HEK293 (cell line): Measurements from ENCODE around the gene RPS26.
A peak's percentile ranks its signal among the peaks of the same experiment; 100 is the strongest.

Experiments
- CTCF ChIA-PET: fragments of 350-600 bp; formaldehyde crosslinking; extraction: SDS; loops from one replicate; lab custom pipeline; 2021; ENCODE audit warnings: antibody characterized with exemption; lab: Yijun Ruan, JAX
- POLR2A ChIA-PET: fragments of 300-600 bp; formaldehyde crosslinking; extraction: SDS; loops from one replicate; lab custom pipeline; 2020; ENCODE audit warnings: antibody characterized with exemption, inconsistent platforms; lab: Yijun Ruan, JAX
- H3K27ac ChIP-seq: fragments of 200-500 bp; sonication (Bioruptor generic); 2 replicates; pipeline ENCODE4 v1.5.1; 2014; ENCODE audit warnings: low read depth, low read length, control low read depth, inconsistent platforms; ENCODE audit errors: extremely low read depth
- H3K36me3 ChIP-seq, 2 experiments: fragments of 200-500 bp in 1 of 2; sonication (Bioruptor generic) in 1 of 2; 1 replicate in 1 of 2; 2 replicates in 1 of 2; pipeline ENCODE4 v1.5.1; 2014 to 2017; ENCODE audit warnings: inconsistent platforms in 2 of 2, low read length in 2 of 2; ENCODE audit not compliant: control insufficient read depth in 2 of 2, insufficient read depth in 1 of 2
- H3K4me1 ChIP-seq: fragments of 200-500 bp; sonication (Bioruptor generic); 2 replicates; pipeline ENCODE4 v1.5.1; 2014; ENCODE audit warnings: mild to moderate bottlenecking, low read length, inconsistent platforms; ENCODE audit not compliant: control insufficient read depth, insufficient read depth
- H3K4me3 ChIP-seq: 2 replicates; pipeline ENCODE4 v1.5.1; 2011; ENCODE audit warnings: low read depth, mild to moderate bottlenecking, control low read depth, low read length, moderate library complexity
- H3K9me3 ChIP-seq: fragments of 200-500 bp; sonication (Bioruptor generic); 2 replicates; pipeline ENCODE4 v1.5.1; 2014; ENCODE audit warnings: low read depth, low read length, inconsistent platforms; ENCODE audit not compliant: control insufficient read depth, insufficient read depth
- GLIS1 ChIP-seq: fragments of 450-650 bp; formaldehyde crosslinking; IDR thresholded peaks from 2 replicates; pipeline ENCODE4 v1.5.1; 2016; ENCODE audit warnings: missing biosample characterization, missing genetic modification characterization
- WT1 ChIP-seq: fragments of 450-650 bp; formaldehyde crosslinking; IDR thresholded peaks from 2 replicates; pipeline ENCODE4 v1.5.1; 2016; ENCODE audit warnings: missing biosample characterization, missing genetic modification characterization
- ZBTB20 ChIP-seq: fragments of 450-650 bp; formaldehyde crosslinking; IDR thresholded peaks from 2 replicates; pipeline ENCODE4 v1.5.1; 2016; ENCODE audit warnings: missing biosample characterization, missing genetic modification characterization
- ZBTB21 ChIP-seq: fragments of 450-650 bp; formaldehyde crosslinking; IDR thresholded peaks from 2 replicates; pipeline ENCODE4 v1.5.1; 2017; ENCODE audit warnings: missing biosample characterization, missing genetic modification characterization
- ZFP69B ChIP-seq: fragments of 450-650 bp; formaldehyde crosslinking; IDR thresholded peaks from 2 replicates; pipeline ENCODE4 v1.5.1; 2016; ENCODE audit warnings: missing biosample characterization, missing genetic modification characterization
- ZNF16 ChIP-seq: fragments of 450-650 bp; formaldehyde crosslinking; IDR thresholded peaks from 2 replicates; pipeline ENCODE4 v1.5.1; 2016; ENCODE audit warnings: low read depth, missing biosample characterization, missing genetic modification characterization
- ZNF24 ChIP-seq: fragments of 450-650 bp; formaldehyde crosslinking; IDR thresholded peaks from 2 replicates; pipeline ENCODE4 v1.5.1; 2016; ENCODE audit warnings: missing biosample characterization, missing genetic modification characterization
- ZNF248 ChIP-seq: fragments of 450-650 bp; formaldehyde crosslinking; IDR thresholded peaks from 2 replicates; pipeline ENCODE4 v1.5.1; 2017; ENCODE audit warnings: missing biosample characterization, missing genetic modification characterization
- ZNF558 ChIP-seq: fragments of 450-650 bp; formaldehyde crosslinking; IDR thresholded peaks from 2 replicates; pipeline ENCODE4 v1.5.1; 2016; ENCODE audit warnings: missing biosample characterization, missing genetic modification characterization
- ZNF624 ChIP-seq: fragments of 450-650 bp; formaldehyde crosslinking; IDR thresholded peaks from 2 replicates; pipeline ENCODE4 v1.5.1; 2017; ENCODE audit warnings: missing biosample characterization, missing genetic modification characterization
- ZNF707 ChIP-seq: fragments of 450-650 bp; formaldehyde crosslinking; IDR thresholded peaks from 2 replicates; pipeline ENCODE4 v1.5.1; 2016; ENCODE audit warnings: missing biosample characterization, missing genetic modification characterization
- ZNF777 ChIP-seq: fragments of 450-650 bp; formaldehyde crosslinking; IDR thresholded peaks from 2 replicates; pipeline ENCODE4 v1.5.1; 2017; ENCODE audit warnings: missing biosample characterization, missing genetic modification characterization, borderline replicate concordance
- ZNF785 ChIP-seq: fragments of 450-650 bp; formaldehyde crosslinking; IDR thresholded peaks from 2 replicates; pipeline ENCODE4 v1.5.1; 2016; ENCODE audit warnings: missing biosample characterization, missing genetic modification characterization
- ZNF843 ChIP-seq: fragments of 450-650 bp; formaldehyde crosslinking; IDR thresholded peaks from 2 replicates; pipeline ENCODE4 v1.5.1; 2016; ENCODE audit warnings: missing biosample characterization, missing genetic modification characterization
- TF ChIP-seq, protein P1 (sequence below): fragments of 450-650 bp; formaldehyde crosslinking; IDR thresholded peaks from 2 replicates; pipeline ENCODE4 v1.5.1; 2016; ENCODE audit warnings: missing biosample characterization, missing genetic modification characterization
- TF ChIP-seq, protein P2 (sequence below): fragments of 450-650 bp; formaldehyde crosslinking; IDR thresholded peaks from 2 replicates; pipeline ENCODE4 v1.5.1; 2016; ENCODE audit warnings: missing biosample characterization, missing genetic modification characterization, borderline replicate concordance
- TF ChIP-seq, protein P3 (sequence below): fragments of 450-650 bp; formaldehyde crosslinking; IDR thresholded peaks from 2 replicates; pipeline ENCODE4 v1.5.1; 2017; ENCODE audit warnings: missing biosample characterization, missing genetic modification characterization
- TF ChIP-seq, protein P4 (sequence below): fragments of 450-650 bp; formaldehyde crosslinking; IDR thresholded peaks from 2 replicates; pipeline ENCODE4 v1.5.1; 2016; ENCODE audit warnings: missing biosample characterization, missing genetic modification characterization
- TF ChIP-seq, protein P5 (sequence below): fragments of 450-650 bp; formaldehyde crosslinking; IDR thresholded peaks from 2 replicates; pipeline ENCODE4 v1.5.1; 2016; ENCODE audit warnings: missing biosample characterization, missing genetic modification characterization

Gene RPS26

DNA sequence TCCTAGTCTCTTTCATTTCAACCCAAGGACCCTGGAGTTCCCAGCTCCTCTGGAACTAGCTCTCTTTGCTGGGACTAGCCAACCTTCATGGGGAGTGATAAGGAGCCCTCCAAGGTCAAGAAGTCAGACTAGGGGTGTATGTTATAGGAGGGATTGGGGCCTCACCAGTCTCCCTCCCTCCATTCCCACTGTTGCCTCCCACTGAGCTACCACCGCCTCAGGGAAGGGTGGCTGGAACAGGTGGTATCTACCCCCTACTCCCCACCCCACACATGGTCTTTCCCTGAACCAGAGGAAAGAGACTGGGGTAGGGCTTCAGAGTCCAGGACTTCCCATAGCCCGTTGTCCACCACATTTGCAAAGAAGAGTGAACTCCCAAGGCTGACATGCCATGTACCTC lies 40.7 kb downstream of the RPS26 start:
- TF ChIP-seq ZNF777 (tag by site-specific recombination) (no peak), GLIS1 (tag by site-specific recombination) (peak; percentile 62), ZBTB21 (tag by site-specific recombination) (no peak), ZNF16 (no peak)
- TF ChIP-seq, protein P1, sequence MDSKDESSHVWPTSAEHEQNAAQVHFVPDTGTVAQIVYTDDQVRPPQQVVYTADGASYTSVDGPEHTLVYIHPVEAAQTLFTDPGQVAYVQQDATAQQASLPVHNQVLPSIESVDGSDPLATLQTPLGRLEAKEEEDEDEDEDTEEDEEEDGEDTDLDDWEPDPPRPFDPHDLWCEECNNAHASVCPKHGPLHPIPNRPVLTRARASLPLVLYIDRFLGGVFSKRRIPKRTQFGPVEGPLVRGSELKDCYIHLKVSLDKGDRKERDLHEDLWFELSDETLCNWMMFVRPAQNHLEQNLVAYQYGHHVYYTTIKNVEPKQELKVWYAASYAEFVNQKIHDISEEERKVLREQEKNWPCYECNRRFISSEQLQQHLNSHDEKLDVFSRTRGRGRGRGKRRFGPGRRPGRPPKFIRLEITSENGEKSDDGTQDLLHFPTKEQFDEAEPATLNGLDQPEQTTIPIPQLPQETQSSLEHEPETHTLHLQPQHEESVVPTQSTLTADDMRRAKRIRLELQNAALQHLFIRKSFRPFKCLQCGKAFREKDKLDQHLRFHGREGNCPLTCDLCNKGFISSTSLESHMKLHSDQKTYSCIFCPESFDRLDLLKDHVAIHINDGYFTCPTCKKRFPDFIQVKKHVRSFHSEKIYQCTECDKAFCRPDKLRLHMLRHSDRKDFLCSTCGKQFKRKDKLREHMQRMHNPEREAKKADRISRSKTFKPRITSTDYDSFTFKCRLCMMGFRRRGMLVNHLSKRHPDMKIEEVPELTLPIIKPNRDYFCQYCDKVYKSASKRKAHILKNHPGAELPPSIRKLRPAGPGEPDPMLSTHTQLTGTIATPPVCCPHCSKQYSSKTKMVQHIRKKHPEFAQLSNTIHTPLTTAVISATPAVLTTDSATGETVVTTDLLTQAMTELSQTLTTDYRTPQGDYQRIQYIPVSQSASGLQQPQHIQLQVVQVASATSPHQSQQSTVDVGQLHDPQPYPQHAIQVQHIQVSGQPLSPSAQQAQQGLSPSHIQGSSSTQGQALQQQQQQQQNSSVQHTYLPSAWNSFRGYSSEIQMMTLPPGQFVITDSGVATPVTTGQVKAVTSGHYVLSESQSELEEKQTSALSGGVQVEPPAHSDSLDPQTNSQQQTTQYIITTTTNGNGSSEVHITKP (tag by site-specific recombination), result peak; percentile 90
- TF ChIP-seq, protein P2, sequence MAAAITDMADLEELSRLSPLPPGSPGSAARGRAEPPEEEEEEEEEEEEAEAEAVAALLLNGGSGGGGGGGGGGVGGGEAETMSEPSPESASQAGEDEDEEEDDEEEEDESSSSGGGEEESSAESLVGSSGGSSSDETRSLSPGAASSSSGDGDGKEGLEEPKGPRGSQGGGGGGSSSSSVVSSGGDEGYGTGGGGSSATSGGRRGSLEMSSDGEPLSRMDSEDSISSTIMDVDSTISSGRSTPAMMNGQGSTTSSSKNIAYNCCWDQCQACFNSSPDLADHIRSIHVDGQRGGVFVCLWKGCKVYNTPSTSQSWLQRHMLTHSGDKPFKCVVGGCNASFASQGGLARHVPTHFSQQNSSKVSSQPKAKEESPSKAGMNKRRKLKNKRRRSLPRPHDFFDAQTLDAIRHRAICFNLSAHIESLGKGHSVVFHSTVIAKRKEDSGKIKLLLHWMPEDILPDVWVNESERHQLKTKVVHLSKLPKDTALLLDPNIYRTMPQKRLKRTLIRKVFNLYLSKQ (tag by site-specific recombination), result no peak
- ChIA-PET POLR2A (interaction anchor here (0.5 to 5.0 kb wide), 3 partner anchors 22 to 45 kb away, joined by 3 to 39 read pairs (median 3); partner anchors contain the start of gene PA2G4), CTCF (interaction anchor here (0.8 to 1.8 kb wide), 4 partner anchors 15 to 86 kb away, joined by 3 to 8 read pairs (median 6); partner anchors contain the start of gene SUOX)
- Histone ChIP-seq H3K4me1 (no peaks in the 10 kb centered on the region; the same call in 1 of the 2 replicates), H3K4me3 (no peak overlapping the region), H3K9me3 (no peaks in the 10 kb centered on the region), H3K27ac (no peak overlapping the region), H3K36me3 (peaks cover 0 to 3% of the 10 kb centered on the region in 2 experiments; a peak in 1 of 3 replicates)

DNA sequence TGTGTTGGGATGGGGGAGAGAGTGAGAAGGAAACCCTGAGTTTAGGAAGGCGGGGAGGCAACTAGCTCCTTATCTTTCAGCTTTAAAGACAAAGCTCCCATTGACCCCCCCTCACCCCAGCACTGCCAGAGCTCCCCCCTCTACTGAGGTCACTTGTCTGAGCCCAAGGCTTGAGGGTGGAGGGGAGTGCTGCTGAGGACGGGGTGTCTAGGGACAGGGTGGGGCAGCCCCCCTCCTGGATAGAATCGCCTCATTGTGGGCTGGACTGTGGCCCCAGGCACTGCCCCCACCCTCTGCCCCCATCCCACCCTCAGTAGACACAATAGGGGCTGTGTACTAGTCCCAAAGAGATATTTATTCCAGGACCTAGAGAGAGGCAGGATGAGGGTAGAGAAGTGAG lies 41.2 kb downstream of the RPS26 start:
- ChIA-PET POLR2A (interaction anchor here (0.5 to 5.0 kb wide), 2 partner anchors 21 to 38 kb away, joined by 3 to 39 read pairs; partner anchors contain the start of gene PA2G4), CTCF (interaction anchor here (0.6 to 1.8 kb wide), 5 partner anchors 20 to 253 kb away, joined by 3 to 8 read pairs (median 3); partner anchors contain the start of gene SUOX)
- H3K27ac ChIP-seq, result no peak overlapping the region
- H3K36me3 ChIP-seq, result peaks cover 0 to 3% of the 10 kb centered on the region in 2 experiments; a peak in 1 of 3 replicates
- H3K4me3 ChIP-seq, result no peak overlapping the region
- no peaks in the 10 kb centered on the region for H3K9me3 ChIP-seq
- H3K4me1 ChIP-seq, result no peaks in the 10 kb centered on the region; the same call in 1 of the 2 replicates
- TF ChIP-seq ZNF624 (tag by site-specific recombination), result no peak
- TF ChIP-seq, protein P3, sequence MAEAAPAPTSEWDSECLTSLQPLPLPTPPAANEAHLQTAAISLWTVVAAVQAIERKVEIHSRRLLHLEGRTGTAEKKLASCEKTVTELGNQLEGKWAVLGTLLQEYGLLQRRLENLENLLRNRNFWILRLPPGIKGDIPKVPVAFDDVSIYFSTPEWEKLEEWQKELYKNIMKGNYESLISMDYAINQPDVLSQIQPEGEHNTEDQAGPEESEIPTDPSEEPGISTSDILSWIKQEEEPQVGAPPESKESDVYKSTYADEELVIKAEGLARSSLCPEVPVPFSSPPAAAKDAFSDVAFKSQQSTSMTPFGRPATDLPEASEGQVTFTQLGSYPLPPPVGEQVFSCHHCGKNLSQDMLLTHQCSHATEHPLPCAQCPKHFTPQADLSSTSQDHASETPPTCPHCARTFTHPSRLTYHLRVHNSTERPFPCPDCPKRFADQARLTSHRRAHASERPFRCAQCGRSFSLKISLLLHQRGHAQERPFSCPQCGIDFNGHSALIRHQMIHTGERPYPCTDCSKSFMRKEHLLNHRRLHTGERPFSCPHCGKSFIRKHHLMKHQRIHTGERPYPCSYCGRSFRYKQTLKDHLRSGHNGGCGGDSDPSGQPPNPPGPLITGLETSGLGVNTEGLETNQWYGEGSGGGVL (tag by site-specific recombination), result peak; percentile 55

DNA sequence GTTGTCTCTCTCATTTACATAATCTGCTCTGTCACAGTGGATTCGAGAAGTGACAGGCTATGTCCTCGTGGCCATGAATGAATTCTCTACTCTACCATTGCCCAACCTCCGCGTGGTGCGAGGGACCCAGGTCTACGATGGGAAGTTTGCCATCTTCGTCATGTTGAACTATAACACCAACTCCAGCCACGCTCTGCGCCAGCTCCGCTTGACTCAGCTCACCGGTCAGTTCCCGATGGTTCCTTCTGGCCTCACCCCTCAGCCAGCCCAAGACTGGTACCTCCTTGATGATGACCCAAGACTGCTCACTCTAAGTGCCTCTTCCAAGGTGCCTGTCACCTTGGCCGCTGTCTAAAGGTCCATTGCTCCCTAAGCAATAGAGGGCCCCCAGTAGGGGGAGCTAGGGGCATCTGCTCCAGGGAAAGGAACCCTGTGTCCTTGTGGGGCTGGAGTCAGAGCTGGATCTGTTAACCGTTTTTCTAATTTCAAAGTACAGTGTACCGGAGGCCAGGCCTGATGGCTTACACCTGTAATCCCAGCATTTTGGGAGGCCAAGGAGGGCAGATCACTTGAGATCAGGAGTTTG lies 43.3 kb downstream of the RPS26 start:
- H3K4me3 ChIP-seq, result no peak overlapping the region
- H3K36me3 ChIP-seq, result peaks cover 0 to 10% of the 10 kb centered on the region in 2 experiments; a peak in 2 of 3 replicates
- ChIA-PET POLR2A (interaction anchor here (0.5 to 5.0 kb wide), 4 partner anchors 17 to 33 kb away, joined by 3 to 39 read pairs (median 6); partner anchors contain the start of genes PA2G4 and ZC3H10), CTCF (interaction anchor here (0.5 to 1.7 kb wide), 18 partner anchors 8 to 384 kb away, joined by 3 to 9 read pairs (median 4); partner anchors contain the start of genes ESYT1, PA2G4 and ZC3H10)
- H3K4me1 ChIP-seq, result no peaks in the 10 kb centered on the region; the same call in 1 of the 2 replicates
- no peaks in the 10 kb centered on the region for H3K9me3 ChIP-seq
- H3K27ac ChIP-seq, result no peak overlapping the region
- TF ChIP-seq ZNF707 (tag by site-specific recombination) (no peak), ZNF558 (tag by site-specific recombination) (no peak), ZBTB20 (tag by site-specific recombination) (no peak), ZNF843 (no peak), ZBTB21 (tag by site-specific recombination) (no peak), ZNF24 (tag by site-specific recombination) (no peak), ZNF785 (no peak), ZFP69B (tag by site-specific recombination) (no peak), ZNF248 (no peak), WT1 (tag by site-specific recombination) (no peak)
- TF ChIP-seq, protein P4, sequence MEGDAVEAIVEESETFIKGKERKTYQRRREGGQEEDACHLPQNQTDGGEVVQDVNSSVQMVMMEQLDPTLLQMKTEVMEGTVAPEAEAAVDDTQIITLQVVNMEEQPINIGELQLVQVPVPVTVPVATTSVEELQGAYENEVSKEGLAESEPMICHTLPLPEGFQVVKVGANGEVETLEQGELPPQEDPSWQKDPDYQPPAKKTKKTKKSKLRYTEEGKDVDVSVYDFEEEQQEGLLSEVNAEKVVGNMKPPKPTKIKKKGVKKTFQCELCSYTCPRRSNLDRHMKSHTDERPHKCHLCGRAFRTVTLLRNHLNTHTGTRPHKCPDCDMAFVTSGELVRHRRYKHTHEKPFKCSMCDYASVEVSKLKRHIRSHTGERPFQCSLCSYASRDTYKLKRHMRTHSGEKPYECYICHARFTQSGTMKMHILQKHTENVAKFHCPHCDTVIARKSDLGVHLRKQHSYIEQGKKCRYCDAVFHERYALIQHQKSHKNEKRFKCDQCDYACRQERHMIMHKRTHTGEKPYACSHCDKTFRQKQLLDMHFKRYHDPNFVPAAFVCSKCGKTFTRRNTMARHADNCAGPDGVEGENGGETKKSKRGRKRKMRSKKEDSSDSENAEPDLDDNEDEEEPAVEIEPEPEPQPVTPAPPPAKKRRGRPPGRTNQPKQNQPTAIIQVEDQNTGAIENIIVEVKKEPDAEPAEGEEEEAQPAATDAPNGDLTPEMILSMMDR, result 0 out of 2 replicates have a peak, but pooled peaks have one; percentile 10
- TF ChIP-seq, protein P5, sequence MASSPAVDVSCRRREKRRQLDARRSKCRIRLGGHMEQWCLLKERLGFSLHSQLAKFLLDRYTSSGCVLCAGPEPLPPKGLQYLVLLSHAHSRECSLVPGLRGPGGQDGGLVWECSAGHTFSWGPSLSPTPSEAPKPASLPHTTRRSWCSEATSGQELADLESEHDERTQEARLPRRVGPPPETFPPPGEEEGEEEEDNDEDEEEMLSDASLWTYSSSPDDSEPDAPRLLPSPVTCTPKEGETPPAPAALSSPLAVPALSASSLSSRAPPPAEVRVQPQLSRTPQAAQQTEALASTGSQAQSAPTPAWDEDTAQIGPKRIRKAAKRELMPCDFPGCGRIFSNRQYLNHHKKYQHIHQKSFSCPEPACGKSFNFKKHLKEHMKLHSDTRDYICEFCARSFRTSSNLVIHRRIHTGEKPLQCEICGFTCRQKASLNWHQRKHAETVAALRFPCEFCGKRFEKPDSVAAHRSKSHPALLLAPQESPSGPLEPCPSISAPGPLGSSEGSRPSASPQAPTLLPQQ, result no peak
